Epithelial cell of prostate (primary cell): ENCODE data around the gene PKN1.

Experiments used
- DNase-seq: peaks from one replicate; pipeline ENCODE4 v3.0.0-alpha.2; 2011; ENCODE audit warnings: low read depth, low spot score
- H3K27ac ChIP-seq: fragments of 450-650 bp; 2 replicates; pipeline ENCODE4 v1.5.1; 2017; ENCODE audit warnings: mild to moderate bottlenecking

PKN1 gene

DNA sequence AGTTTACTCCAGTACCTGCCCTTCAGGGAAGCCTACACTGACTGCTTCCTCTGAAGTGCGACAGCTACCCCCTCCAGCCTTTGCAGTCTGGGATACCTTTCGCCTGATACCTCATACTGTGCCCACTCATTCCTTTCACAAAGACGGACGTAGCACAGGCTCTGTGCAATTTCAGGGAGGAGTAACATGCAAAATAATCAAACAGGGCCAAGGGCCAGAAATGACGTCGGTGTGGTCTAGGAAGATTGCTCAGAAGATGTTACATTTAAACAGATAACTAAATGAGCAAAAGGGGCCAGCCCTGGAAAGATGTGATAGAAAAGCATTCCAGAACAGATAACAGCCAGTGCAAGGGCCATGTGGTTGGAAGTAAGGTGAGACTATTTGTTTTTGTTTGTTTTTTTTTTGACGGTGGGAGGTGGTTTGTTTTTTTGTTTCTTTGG lies 7.4 kb upstream of the PKN1 start:
- no peak overlapping the region for H3K27ac ChIP-seq
- no peak for DNase-seq

DNA sequence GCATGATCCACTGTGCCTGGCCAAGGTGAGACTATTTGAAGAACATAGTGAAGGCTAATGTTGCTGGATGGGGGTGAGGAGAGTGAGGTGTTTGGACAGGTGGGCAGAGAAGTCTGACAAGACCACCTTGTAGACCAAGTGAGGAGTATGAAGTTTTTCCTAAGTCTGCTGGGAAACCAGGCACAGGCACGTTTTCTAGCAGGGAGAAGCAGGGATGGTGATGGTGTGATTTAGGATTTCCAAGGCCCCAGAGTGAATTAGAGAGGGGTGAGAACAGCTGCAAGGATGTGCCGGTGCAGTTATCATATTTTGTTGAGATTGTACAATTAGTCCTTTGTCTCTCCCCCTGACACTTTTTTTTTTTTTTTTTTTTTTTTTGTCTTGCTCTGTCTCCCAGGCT lies 5.6 kb upstream of the PKN1 start:
- no peak overlapping the region for H3K27ac ChIP-seq
- no peak for DNase-seq

DNA sequence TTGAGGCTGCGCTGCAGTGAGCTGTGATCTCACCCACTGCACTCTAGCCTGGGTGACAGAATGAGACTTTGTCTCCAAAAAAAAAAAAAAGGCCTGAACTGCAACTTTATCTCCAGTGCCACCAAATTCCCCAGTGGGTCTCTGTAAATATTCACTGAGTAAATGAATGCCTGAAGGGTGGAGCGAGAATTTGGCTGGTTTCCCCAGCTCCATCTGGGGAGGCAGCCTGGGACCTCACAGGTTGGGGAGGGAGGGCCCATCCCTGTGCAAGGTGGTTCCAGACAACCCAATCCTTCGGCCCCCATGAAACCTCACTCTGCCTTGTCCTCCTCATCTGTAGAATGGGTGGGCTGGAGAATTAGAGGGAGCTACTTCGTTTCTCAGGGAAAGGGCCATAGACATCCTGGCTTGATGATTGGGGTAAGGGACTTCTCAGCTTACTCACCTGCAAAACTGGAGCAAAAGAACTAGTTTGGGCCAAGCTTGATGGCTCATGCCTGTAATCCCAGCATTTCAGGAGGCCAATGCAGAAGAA lies 4.2 kb upstream of the PKN1 start:
- DNase-seq, result no peak
- no peak overlapping the region for H3K27ac ChIP-seq

DNA sequence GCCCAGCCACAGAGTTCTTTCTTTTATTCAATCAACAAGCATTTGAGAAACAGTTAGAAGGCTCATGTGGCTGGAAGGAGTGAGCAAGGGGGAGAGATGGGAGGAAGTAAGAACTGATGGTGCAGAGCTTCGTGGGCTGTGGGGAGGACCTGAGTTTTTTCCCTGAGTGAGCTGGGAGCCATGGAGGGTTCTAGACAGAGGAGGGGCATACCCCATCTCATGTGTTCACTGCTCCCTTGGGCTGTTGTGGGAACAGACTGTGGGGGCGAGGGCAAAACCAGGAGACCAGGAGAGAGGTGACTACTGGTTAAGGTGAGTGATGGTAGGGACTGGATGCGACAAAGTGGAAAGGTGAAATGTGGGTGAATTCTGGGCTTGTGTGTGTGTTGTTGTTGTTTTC lies 2.4 kb upstream of the PKN1 start:
- H3K27ac ChIP-seq, result no peak overlapping the region
- no peak for DNase-seq

DNA sequence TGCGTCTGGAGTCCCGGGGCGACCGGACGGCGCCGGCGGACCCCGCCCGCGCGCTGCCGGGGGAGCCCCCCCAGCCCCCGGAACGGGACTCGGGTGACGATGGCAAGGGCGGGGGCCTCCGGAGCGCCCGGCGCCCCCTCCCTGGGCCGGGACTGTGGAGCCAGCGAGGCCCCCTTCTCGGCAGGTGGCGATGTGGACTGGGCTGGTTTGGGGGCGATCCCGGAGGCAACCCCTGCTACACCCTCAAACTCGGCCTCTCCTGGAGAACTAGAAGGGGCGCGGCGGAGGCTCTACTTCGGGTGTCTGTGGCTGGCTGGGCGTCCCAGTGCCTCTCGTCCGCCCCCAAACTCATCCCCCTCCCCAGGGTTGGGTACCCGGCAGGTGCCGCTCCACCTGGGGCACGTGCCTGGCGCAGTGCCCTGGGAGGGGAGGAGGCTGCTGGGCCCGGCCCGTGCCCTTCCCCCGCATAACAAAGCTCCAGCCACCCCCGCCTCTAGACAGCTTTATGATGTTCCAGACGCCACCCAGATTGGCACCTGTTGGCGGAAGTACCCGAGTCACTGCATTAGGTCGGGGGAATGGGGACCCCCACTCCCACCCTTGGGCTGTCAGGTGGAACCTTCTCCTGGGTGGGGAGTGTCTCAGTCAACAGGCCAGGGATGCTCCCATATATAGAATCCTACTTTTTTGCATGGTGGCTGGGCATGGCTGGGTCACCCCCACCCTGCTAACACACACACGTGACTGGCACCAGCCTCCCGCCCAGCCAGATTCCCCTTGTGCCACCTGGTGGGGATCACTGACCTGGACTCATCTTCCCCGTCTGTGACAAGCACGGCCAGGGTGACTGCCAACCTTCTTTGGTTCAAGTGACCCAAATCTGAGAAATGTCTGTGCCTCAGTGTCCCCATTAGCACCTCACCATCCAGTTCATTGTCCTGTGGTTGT lies 722 bp downstream of the PKN1 start:
- no peak overlapping the region for H3K27ac ChIP-seq
- DNase-seq, result no peak

DNA sequence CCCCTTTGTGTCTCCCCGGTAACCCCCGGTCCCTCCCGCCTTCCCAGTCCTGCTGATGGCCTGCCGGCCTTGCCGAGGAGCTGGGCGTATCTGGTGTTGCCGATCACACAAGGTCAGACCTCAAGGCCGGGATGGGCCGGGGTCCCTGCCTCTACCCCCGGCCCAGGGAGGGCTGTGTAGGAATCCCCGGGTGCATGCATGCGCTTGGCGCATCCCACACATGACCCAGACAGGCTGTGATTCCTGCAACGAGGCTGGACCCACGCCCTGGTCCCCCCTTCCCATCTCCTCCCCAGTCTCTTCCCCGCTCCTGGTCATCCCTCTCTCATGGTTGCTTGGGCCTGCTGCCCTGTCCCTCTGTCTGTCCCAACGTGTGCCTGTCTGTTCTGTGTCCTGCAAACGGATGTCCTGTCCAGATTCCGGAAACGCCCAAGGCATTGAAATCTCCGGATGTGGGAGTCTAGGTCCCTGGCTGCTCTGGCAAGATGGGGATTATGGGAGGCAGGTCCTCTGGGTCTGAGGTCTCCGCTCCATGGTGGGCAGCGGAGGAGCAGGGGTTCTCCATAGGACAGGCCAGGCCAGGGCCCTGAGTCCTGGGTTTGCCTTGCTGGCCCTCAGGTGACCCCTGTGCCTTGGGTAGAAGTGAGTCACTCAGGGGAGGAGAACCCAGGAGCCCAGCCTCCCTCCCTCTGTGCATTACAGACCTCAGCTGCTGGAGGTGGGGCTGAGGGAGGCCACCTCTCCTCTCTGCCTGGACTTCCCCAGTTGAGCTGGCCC lies 1.6 kb downstream of the PKN1 start:
- H3K27ac ChIP-seq, result no peak overlapping the region

DNA sequence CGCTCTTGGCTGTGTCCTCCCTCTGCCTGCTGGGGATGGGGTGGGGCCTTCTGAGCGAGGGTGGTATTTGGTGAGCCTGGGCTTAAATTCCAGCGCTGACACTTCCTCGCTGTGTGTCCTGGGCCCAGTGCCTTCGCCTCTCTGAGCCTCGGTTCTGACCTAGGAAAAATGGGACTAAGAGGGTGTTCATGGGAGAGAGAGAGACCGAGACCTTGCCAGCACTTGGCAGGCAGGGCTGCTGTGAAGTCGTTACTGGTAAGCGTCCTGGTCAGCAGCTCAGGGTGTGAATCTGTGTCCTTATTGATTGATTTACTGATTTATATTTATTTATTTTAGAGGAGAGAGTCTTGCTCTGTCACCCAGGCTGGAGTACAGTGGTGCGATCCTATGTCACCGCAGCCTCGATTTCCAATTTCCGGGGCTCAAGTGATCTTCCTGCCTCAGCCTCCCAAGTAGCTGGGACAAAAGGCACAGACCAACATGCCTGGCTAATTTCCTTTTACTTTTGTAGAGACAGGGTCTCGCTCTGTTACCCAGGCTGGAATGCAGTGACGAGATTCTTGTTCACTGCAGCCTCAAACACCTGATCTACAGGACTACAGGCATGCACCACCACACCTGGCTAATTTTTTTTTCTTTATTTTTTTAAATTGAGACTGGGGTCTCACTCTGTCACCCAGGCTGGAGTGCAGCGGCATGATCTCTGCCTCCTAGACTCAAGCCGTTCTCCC lies 2.4 kb downstream of the PKN1 start:
- DNase-seq, result no peak
- H3K27ac ChIP-seq, result no peak overlapping the region

More for the DNA sequence above, 1.6 kb downstream of the PKN1 start:
- no peak for DNase-seq

DNA sequence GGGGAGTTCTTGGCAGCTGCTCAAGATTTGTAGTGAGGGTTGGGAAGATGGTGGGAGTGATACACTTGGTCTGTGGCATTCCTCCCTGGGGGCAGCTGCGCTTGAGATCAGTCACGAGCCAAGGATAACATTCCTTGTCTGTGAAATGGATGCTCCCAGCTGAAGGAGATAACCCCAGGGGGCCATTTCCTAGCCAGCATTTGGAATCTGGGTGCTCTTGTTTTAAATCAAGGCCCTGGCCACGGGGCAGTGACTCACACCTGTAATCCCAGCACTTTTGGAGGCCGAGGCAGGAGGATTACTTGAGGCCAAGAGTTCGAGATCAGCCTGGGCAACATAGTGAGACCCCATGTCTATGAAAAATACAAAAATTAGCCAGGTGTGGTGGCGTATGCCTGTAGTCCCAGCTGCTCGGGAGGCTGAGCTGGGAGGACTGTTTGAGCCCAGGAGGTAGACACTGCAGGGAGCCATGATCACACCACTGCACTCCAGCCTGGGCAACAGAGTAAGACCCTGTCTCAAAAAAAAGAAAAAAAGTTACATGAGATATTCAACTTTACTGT lies 4.6 kb downstream of the PKN1 start:
- DNase-seq, result no peak
- no peak overlapping the region for H3K27ac ChIP-seq

DNA sequence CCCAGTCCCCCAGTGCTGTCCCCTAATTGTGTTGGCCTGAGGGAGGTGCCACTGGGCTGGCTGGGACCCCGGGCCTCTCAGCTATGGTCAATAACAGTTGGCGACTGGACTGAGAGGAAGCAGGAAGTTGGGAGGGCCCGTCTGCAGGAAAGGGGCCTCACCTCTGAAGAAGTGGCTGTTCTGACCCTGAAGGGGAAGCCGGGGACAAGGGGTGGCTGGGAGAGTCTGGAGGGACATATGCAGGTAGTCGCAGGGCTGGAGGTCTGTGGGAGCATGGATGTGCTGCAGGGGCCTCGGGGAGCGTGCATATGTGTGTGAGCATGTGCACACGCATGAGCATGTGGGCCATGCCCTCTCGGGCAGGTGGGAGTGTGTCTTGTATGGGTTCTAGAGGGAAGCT lies 5.9 kb downstream of the PKN1 start:
- DNase-seq, result no peak
- no peak overlapping the region for H3K27ac ChIP-seq

DNA sequence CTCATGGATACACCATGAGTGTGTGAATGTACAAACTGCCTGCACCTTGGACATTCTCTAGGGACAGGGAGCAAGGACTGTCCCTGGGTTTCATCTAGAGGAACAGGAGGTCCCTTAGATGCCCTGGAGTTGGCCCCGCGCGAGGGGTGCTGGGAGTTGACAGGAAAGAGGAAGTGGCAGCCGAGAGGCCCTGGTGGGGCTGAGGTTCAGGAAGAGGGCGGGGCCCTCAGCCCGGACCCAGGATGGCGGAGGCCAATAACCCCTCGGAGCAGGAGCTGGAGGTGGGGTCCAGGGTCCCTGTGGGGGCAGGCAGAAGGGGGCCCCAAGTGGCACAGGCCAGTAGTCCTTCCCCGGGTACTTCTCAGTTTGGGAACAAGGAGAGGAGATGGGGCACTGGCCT lies 6.9 kb downstream of the PKN1 start:
- no peak for DNase-seq
- H3K27ac ChIP-seq, result no peak overlapping the region

DNA sequence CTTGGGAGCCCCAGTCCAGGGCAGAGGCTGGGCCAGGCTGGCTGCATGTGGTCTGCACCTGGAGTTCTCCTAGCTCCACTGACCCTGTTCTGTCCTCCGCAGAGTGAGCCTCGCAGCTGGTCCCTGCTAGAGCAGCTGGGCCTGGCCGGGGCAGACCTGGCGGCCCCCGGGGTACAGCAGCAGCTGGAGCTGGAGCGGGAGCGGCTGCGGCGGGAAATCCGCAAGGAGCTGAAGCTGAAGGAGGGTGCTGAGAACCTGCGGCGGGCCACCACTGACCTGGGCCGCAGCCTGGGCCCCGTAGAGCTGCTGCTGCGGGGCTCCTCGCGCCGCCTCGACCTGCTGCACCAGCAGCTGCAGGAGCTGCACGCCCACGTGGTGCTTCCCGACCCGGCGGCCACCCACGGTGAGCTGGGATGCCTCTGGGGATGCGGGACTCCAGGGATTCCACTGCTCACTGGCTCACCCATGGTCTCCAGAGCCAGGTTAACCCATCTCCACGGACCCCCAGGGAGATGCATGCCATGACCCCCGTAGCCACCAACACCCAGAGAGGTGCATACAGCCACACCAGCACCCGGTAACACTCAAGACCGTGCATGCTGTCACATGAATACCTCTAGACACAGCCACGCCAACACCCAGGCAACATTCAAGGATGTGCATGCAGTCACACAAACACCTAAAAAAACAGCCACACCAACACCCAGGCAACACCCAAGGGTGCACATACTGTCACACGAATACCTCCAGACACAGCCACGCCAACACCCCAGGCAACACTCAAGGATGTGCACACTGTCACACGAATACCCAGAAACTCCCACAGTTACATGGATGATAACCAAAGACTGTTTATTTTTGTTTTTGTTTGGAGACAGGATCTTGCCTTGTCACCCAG lies 8.2 kb downstream of the PKN1 start:
- no peak overlapping the region for H3K27ac ChIP-seq
- DNase-seq, result no peak

DNA sequence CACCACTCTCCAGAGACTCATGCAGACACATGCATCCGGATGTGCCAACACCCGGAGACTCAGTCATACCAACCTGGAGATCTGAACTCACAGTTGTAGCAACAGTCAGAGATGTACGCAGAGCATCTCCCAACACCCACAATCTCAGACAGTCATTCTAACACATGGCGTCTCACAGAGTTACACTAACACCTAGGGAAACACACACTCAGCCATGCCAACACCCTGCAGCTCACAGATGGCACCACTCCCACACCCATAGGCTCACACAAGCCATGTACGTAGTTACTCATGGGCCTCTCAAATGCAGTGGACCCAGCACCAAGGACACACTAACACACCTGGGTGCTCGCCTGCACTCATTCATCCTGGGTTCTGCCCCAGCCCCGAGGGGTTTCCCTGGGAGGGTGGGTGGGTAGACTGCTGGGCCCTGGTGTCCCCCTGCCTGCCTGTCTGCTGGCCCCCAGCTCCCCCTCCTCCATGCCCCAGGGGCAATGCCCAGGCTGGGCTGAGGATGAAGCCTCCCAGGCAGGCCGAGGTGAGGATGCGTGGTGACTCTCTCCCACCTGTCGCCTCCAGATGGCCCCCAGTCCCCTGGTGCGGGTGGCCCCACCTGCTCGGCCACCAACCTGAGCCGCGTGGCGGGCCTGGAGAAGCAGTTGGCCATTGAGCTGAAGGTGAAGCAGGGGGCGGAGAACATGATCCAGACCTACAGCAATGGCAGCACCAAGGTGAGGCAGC lies 10.0 kb downstream of the PKN1 start:
- no peak for DNase-seq
- H3K27ac ChIP-seq, result no peak overlapping the region

DNA sequence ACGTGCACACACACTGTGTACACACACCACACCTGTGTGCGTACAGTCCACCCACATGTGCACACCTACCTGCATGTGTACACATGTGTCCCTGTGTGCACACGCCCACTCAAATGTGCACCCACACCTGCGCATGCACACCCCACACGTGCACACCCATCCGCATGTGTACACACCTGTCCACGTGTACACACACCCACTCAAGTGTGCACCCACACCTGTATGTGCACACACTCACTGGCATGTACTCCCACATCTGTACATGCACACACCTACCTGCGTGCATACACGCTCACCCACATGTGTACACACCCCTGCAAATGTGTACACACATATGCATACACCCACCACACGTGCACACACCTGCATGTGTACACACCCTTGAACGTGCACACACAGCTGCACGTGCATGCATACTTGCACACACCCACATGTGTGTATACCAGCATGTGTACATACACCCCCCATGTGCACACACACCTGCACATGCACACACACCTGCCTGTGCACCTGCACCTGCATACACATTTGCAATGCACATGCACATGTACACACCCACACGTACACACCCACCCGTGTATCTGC lies 10.6 kb downstream of the PKN1 start:
- H3K27ac ChIP-seq, result no peak overlapping the region
- DNase-seq, result no peak

DNA sequence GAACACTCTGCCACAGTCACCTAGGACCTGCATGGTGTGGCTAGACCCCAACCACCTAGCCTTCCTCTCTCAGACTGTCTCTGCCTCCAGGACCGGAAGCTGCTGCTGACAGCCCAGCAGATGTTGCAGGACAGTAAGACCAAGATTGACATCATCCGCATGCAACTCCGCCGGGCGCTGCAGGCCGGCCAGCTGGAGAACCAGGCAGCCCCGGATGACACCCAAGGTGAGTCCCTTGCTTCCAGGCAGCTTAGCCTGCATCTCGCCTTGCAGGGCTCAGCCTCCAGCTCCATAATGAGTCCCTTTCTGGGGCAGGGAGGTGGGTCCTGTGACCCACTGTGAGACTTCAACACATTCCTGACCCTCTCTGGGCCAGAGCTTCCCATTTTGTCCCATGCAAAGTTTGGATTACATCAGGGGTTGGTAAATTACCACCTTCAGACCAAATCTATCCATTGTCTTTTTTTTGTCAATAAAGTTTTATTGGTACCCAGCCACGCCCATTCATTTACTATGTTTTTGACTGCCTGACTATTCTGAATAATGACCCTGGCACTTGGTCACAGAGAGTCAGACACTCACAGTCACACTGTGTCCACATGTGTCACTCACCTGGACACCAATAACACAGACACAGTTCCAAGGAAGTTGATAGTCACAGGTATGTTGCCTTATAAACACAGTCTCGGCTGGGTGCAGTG lies 13.4 kb downstream of the PKN1 start:
- no peak overlapping the region for H3K27ac ChIP-seq
- no peak for DNase-seq

DNA sequence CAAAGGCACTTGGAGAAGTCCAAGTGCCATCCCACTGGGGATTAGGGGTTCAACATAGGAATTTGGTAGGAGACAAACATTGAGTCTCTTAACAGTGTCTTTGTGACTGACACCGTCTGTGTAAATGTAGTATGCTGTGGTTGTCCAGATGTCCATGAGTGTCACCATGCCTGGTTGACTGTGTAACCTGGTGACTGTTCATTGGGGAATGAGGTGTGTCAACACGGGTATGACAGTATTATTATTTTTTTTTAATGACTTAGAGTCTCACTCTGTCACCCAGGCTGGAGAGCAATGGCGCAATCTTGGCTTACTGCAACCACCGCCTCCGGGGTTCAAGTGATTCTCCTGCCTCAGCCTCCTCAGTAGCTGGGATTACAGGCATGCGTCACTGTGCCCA lies 16.2 kb downstream of the PKN1 start:
- H3K27ac ChIP-seq, result peak overlapping the region; percentile 57
- peak; percentile 26 for DNase-seq

DNA sequence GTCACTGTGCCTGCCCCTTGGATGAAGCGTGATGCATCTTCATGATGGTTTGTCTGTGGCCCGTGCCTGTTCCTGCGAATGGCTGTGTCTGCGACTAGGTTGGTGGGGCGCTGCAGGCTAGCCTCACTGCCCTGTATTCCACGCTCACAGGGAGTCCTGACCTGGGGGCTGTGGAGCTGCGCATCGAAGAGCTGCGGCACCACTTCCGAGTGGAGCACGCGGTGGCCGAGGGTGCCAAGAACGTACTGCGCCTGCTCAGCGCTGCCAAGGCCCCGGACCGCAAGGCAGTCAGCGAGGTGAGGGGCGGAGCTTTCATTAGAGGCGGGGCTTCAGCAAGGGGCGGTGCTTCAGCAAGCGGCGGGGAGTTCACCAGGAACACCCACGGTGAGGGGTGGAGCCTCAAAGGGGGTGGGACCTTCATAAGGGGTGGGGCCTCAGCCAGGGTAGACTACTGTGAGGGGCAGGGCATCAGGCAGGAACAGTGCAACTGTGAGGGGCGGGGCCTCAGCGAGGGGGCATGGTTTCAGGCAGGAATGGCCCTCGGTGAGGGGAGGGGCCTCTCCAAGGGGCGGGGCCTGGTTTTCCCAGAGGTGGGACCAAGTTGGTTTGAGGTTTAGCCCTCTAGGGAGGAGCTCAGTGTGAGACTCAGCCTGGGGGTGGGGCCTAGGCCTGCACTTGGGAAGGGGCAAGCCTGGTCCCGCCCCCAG lies 17.2 kb downstream of the PKN1 start:
- DNase-seq, result no peak
- no peak overlapping the region for H3K27ac ChIP-seq

DNA sequence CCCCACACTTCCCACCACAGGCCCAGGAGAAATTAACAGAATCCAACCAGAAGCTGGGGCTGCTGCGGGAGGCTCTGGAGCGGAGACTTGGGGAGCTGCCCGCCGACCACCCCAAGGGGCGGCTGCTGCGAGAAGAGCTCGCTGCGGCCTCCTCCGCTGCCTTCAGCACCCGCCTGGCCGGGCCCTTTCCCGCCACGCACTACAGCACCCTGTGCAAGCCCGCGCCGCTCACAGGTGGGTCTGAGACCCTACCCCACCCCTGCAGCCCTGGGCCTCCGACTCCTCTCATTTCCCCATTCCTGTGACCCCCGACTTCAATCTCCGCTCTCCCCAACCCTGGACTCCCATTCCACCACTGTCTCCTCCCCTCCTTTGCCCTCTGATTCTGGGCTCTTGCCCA lies 17.8 kb downstream of the PKN1 start:
- DNase-seq, result no peak
- no peak overlapping the region for H3K27ac ChIP-seq
